ENCODE data around the gene C2CD4D.

The C2CD4D gene

GRCh38 chr1:151851886-151852285, 12.3 kb upstream of the C2CD4D start:
- in situ Hi-C loops (cut with MboI; ENCODE audit: low pct_unique_long_range_greater_than_20kb, low sequenced_read_pairs, unreplicated experiment) = no loop called here
- no peak for TF ChIP-seq CTCF (IDR thresholded peaks at IDR 0.05; ENCODE audit: extremely low read depth, insufficient read depth, missing control alignments)
- no peak for DNase-seq (ENCODE audit: low spot score)

GRCh38 chr1:151849871-151850270, 10.3 kb upstream of the C2CD4D start:
- no peak for TF ChIP-seq CTCF (IDR thresholded peaks at IDR 0.05; ENCODE audit: extremely low read depth, insufficient read depth, missing control alignments)
- no peak for DNase-seq (ENCODE audit: low spot score)
- in situ Hi-C loops (cut with MboI; ENCODE audit: low pct_unique_long_range_greater_than_20kb, low sequenced_read_pairs, unreplicated experiment) = no loop called here

DNA sequence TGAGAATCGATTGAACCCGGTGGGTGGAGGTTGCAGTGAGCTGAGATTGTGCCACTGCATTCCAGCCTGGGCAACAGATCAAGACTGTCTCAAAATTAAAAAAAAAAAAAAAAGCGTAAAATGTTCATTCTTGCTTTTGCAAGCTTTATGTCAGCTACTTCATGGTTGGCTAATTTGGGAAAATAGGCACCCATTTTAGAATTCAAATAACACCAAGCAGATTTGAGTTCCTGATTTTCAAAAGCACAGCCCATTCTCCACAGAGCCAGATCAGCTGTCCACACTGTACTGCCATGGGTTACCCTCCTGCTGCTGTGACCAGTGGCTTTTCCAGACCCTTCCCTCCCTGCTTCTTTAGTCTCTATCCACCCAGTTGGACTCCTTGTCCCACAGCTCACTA, 9.5 kb upstream of the C2CD4D start:
- DNase-seq (ENCODE audit: low spot score) = no peak
- in situ Hi-C loops (cut with MboI; ENCODE audit: low pct_unique_long_range_greater_than_20kb, low sequenced_read_pairs, unreplicated experiment) = no loop called here
- TF ChIP-seq CTCF (IDR thresholded peaks at IDR 0.05; ENCODE audit: extremely low read depth, insufficient read depth, missing control alignments) = no peak

- in situ Hi-C loops (cut with MboI; ENCODE audit: low pct_unique_long_range_greater_than_20kb, low sequenced_read_pairs, unreplicated experiment) = no loop called here
Measured at GRCh38 chr1:151847867-151848596, 8.4 kb upstream of the C2CD4D start.

GRCh38 chr1:151846686-151847237, 7.1 kb upstream of the C2CD4D start:
- no peak for DNase-seq (ENCODE audit: low spot score)
- TF ChIP-seq CTCF (IDR thresholded peaks at IDR 0.05; ENCODE audit: extremely low read depth, insufficient read depth, missing control alignments) = no peak
- in situ Hi-C loops (cut with MboI; ENCODE audit: low pct_unique_long_range_greater_than_20kb, low sequenced_read_pairs, unreplicated experiment) = no loop called here

More at GRCh38 chr1:151847867-151848596, 8.4 kb upstream of the C2CD4D start:
- TF ChIP-seq CTCF (IDR thresholded peaks at IDR 0.05; ENCODE audit: extremely low read depth, insufficient read depth, missing control alignments) = no peak
- no peak for DNase-seq (ENCODE audit: low spot score)

DNA sequence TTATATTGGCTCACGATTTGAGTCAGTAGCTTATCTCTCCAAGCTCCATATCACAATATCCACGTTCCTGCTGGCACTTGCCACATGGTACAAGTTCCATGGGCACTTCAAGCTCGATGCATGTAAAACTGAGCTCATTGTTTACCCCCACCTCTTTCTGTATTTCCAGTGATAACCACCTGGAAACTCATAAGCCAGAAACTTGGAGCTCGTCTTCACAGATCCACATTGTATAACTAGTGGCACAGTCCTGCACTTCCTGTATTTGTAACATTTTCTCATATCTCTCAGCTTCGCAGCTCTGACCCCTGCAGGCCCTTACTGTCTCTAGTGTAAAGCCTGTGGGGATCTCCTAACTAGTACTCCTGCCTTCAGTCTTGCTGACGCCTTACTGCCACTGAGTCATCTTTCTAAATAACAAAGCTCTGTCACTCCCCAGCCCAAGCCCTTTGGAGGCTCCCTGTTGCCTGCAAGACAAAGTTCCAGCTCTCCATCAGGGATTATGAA, 6.5 kb upstream of the C2CD4D start:
- no peak for TF ChIP-seq CTCF (IDR thresholded peaks at IDR 0.05; ENCODE audit: extremely low read depth, insufficient read depth, missing control alignments)
- no peak for DNase-seq (ENCODE audit: low spot score)
- in situ Hi-C loops (cut with MboI; ENCODE audit: low pct_unique_long_range_greater_than_20kb, low sequenced_read_pairs, unreplicated experiment) = no loop called here
